CD4-positive, alpha-beta T cell (primary cell): ENCODE measurements around the gene SSNA1. TPM values are rescaled to one million over a fixed set of nuclear protein-coding genes. Genes with fewer than 3 reads are reported as not detected.

Source experiments
- ATAC-seq: fragments of 200-7000 bp; cut with Tn5 transposase; one replicate; pipeline ENCODE4 v1.10.0; 2022; ENCODE audit warnings: mild to moderate bottlenecking; ENCODE audit not compliant: poor library complexity
- CTCF ChIA-PET: fragments of 350-600 bp; sonication (Branson Sonifier 250); formaldehyde crosslinking; loops from one replicate; lab custom pipeline; 2021; ENCODE audit warnings: antibody characterized with exemption, inconsistent platforms; lab: Charles Lee
- POLR2A ChIA-PET: fragments of 350-600 bp; sonication (Branson Sonifier 250); formaldehyde crosslinking; loops from one replicate; lab custom pipeline; 2021; ENCODE audit warnings: antibody characterized with exemption, inconsistent platforms; lab: Charles Lee
- DNase-seq, 14 experiments: peaks; one replicate each; pipeline ENCODE4 v3.0.0-alpha.2; 2013 to 2020; ENCODE audit warnings: mixed read lengths in 2 of 14
- H3K27ac ChIP-seq, 2 donors: one replicate each; pipeline versions ENCODE4 v1.5.1 to v1.7.0; 2013; ENCODE audit warnings: low read length in 2 of 2, low read depth in 1 of 2, mild to moderate bottlenecking in 1 of 2
- H3K27me3 ChIP-seq, 2 experiments: 1 replicate in 1 of 2; 2 replicates in 1 of 2; pipeline versions ENCODE4 v1.6.1 to v1.7.0; 2013; ENCODE audit warnings: low read length in 2 of 2, control low read depth in 1 of 2, mild to moderate bottlenecking in 1 of 2, moderate library complexity in 1 of 2; ENCODE audit not compliant: insufficient read depth in 2 of 2, control insufficient read depth in 1 of 2
- H3K36me3 ChIP-seq: one replicate; pipeline ENCODE4 v1.6.1; 2013; ENCODE audit warnings: low read length, control low read depth; ENCODE audit not compliant: insufficient read depth
- H3K4me1 ChIP-seq: one replicate; pipeline ENCODE4 v1.6.1; 2013; ENCODE audit warnings: low read length, control low read depth; ENCODE audit not compliant: insufficient read depth
- H3K4me3 ChIP-seq: one replicate; pipeline ENCODE4 v1.5.1; 2013; ENCODE audit warnings: mild to moderate bottlenecking, low read length, moderate library complexity
- H3K9me3 ChIP-seq, 2 experiments: 1 replicate in 1 of 2; 2 replicates in 1 of 2; pipeline versions ENCODE4 v1.6.1 to v1.7.0; 2013; ENCODE audit warnings: low read length in 2 of 2, mild to moderate bottlenecking in 2 of 2, control low read depth in 1 of 2, moderate library complexity in 1 of 2; ENCODE audit not compliant: control insufficient read depth in 1 of 2, insufficient read depth in 1 of 2
- H3K27ac Mint-ChIP-seq: one replicate; pipeline ENCODE4 v1.8.0; 2020; ENCODE audit warnings: mixed read lengths
- H3K27me3 Mint-ChIP-seq: one replicate; pipeline ENCODE4 v1.8.0; 2021; ENCODE audit warnings: mixed read lengths
- H3K36me3 Mint-ChIP-seq: one replicate; pipeline ENCODE4 v1.8.0; 2021; ENCODE audit warnings: low read depth, mixed read lengths
- H3K4me1 Mint-ChIP-seq: one replicate; pipeline ENCODE4 v1.8.0; 2021; ENCODE audit warnings: low read depth, mixed read lengths
- H3K4me3 Mint-ChIP-seq: one replicate; pipeline ENCODE4 v1.8.0; 2020; ENCODE audit warnings: mild to moderate bottlenecking, mixed read lengths
- H3K9me3 Mint-ChIP-seq: one replicate; pipeline ENCODE4 v1.8.0; 2020; ENCODE audit warnings: mixed read lengths
- intact Hi-C, 2 experiments: fragments of 100-400 bp; cut with DNase I in 1 of 2; cut with micrococcal nuclease in 1 of 2; formaldehyde crosslinking; loops; one replicate each; pipeline versions ENCODE4 v1.15.1 to v1.9.0; 2023 to 2025; cut with DNase I, micrococcal nuclease
- total RNA-seq, 174 experiments: library from RNA in 2 of 174; stranded (reverse) in 2 of 174; gene quantifications; one replicate each; pipeline ENCODE4 v1.2.3 and lab custom pipeline; 2021 to 2026
- TF ChIP-seq, protein P1 (sequence below): fragments of 200-600 bp; IDR thresholded peaks from one replicate; pipeline ENCODE4 v1.8.0; 2022; ENCODE audit warnings: antibody characterized with exemption, mild to moderate bottlenecking

The SSNA1 gene
- total RNA-seq, 2 experiments from 2014 or later, result 30.1 to 30.5 TPM

DNA sequence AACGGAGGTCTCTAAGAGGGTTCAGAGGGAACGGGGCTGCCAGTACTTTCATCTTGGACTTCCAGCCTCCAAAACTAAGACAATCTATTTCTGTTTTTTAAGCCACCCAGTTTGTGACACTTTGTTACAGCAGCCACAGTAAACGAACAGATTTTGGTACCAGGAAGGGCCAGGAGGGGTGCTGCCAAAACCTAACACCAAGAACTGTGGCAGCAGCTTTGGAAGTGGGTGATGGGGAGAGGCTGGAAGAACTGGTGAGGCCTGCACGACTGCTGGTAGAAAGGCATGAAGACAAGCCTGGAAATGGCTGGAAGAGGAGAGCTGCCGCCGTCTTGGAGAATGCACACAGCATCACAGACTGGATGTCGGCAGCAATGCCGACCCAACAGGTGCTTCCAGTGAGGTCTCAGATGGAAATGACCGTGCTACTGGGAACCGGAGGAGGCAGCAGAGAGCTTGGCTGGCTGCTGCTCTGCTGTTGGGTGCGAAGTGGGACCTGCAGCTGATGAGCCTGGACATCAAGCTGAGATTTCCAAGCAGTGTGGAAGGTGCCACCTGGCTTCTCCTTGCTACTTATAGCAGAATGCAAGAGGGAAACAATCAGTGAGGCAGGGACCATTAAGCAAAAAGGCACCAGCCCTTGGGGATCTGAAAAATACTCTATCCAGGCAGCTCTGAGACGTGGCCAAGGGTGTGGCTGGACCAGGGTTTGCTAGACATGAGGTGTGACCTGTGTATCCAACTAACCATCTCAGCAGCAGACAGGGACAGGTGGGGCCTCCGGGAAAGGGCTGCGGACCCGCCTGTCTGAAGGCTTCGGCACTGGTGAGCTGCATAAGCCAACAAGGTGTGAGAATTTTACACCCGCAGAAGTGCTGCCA lies 11.9 kb upstream of the SSNA1 start:
- peaks cover 4% of the 10 kb centered on the region for H3K4me1 Mint-ChIP-seq
- H3K4me3 ChIP-seq, result no peak overlapping the region
- peaks cover 25% of the 10 kb centered on the region for H3K36me3 Mint-ChIP-seq
- H3K4me3 Mint-ChIP-seq, result no peak overlapping the region
- H3K27me3 ChIP-seq, result peaks cover 19 to 22% of the 10 kb centered on the region in 2 experiments
- peak; percentile 62 for ATAC-seq
- POLR2A ChIA-PET, result interaction anchor here (0.6 to 1.3 kb wide), 3 partner anchors 11 to 122 kb away, joined by 3 read pairs; partner anchors contain the start of gene MAN1B1
- H3K27ac Mint-ChIP-seq, result no peak overlapping the region
- CTCF ChIA-PET, result interaction anchor here (0.6 to 1.5 kb wide), 5 partner anchors 24 to 60 kb away, joined by 3 read pairs; partner anchors contain the start of gene TPRN
- H3K9me3 ChIP-seq, result peaks cover 0 to 12% of the 10 kb centered on the region in 2 experiments
- TF ChIP-seq, protein P1, sequence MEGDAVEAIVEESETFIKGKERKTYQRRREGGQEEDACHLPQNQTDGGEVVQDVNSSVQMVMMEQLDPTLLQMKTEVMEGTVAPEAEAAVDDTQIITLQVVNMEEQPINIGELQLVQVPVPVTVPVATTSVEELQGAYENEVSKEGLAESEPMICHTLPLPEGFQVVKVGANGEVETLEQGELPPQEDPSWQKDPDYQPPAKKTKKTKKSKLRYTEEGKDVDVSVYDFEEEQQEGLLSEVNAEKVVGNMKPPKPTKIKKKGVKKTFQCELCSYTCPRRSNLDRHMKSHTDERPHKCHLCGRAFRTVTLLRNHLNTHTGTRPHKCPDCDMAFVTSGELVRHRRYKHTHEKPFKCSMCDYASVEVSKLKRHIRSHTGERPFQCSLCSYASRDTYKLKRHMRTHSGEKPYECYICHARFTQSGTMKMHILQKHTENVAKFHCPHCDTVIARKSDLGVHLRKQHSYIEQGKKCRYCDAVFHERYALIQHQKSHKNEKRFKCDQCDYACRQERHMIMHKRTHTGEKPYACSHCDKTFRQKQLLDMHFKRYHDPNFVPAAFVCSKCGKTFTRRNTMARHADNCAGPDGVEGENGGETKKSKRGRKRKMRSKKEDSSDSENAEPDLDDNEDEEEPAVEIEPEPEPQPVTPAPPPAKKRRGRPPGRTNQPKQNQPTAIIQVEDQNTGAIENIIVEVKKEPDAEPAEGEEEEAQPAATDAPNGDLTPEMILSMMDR, result no peak
- intact Hi-C loops, result loop anchor here in 1 of 2 experiments (10.0 kb wide), 1 partner anchor 52 kb away; no protein-coding TSS in a partner anchor
- H3K27me3 Mint-ChIP-seq, result no peaks in the 10 kb centered on the region
- H3K4me1 ChIP-seq, result peaks cover 19% of the 10 kb centered on the region
- peak in 5 of 14 experiments; percentile 20 to 61 (median 34) for DNase-seq
- H3K27ac ChIP-seq, result no peak overlapping the region
- no peaks in the 10 kb centered on the region for H3K9me3 Mint-ChIP-seq
- H3K36me3 ChIP-seq, result peaks cover 30% of the 10 kb centered on the region

DNA sequence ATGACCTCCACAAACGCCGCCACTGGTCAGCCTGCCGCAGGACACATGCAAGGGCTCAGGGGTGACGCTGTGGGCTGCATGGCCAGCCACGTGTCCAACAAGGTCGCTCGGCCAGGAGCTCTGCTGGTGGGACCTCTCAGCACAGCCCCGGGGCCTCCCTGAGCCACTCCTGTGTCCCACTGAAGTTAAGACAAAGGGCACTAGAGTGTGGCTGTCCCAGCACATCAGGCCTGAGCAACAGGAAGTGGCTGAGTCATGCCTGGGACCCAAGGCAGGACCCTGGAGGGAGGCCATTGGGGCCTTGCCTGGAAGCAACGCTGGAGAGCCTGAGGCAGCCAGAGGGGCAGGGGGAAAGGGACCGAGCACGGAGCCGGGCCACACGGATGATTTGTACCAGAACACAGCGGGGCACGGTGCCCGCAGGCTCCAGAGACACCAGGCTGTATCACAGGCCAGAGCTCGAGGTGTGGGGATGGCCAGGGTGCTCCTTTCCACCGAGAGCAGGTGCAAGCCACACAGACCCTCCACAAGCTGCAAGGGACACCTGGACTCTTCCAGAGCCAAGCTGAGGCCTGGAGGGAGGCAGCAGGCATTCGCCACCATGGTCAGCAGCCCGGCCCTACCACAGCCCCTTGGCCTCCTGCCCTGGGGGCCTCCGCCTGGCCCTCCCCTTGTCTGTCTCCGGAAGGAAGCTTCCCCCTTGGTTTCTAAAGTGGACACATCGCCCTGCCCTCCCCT lies 10.1 kb upstream of the SSNA1 start:
- H3K9me3 ChIP-seq, result no peaks in the 10 kb centered on the region
- Mint-ChIP-seq H3K4me3 (peak overlapping the region; percentile 30), H3K36me3 (peaks cover 42% of the 10 kb centered on the region), H3K27ac (no peak overlapping the region), H3K27me3 (no peaks in the 10 kb centered on the region), H3K9me3 (no peaks in the 10 kb centered on the region), H3K4me1 (peaks cover 4% of the 10 kb centered on the region)
- DNase-seq, result no peak
- CTCF ChIA-PET, result no interaction called here
- H3K27me3 ChIP-seq, result peaks cover 5% of the 10 kb centered on the region in 2 experiments
- peaks cover 19% of the 10 kb centered on the region for H3K4me1 ChIP-seq
- no peak for ATAC-seq
- POLR2A ChIA-PET, result no interaction called here
- H3K36me3 ChIP-seq, result peaks cover 48% of the 10 kb centered on the region
- intact Hi-C loops, result loop anchor here in 1 of 2 experiments (10.0 kb wide), 1 partner anchor 54 kb away; no protein-coding TSS in a partner anchor
- H3K4me3 ChIP-seq, result no peak overlapping the region
- H3K27ac ChIP-seq, result no peak overlapping the region
- TF ChIP-seq, protein P1, result no peak

DNA sequence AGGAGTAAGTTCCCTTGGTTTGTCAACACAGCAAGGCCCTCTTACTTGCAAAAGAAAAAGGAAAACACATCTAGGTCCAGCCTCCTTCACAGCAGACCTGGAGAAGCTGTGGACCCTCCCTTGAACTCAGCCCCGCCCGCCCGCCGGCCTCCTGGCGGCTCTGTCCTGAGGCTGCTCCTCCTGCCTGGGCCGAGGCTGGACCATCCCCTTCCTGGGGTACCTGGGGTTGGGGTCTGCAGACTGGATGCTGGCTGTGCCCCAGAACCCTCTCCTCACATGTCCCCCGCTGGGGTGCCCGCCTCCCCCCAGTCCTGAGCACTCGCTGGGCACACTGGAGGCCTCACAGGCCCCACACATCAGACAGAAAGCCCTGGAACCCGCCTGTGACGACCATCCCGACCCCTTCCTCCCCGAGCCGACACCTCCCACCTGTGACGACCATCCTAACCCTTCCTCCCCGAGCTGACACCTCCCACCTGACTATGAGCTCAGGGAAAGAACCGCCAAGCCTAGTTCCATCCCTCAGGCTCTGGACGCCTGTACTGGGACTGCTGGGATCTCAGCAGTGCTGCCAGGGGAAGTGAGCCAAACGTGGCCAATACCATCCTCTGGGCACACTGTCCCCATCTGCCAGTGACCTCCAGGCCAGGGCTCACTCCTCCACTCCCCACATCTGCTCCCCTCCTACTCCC lies 9.4 kb upstream of the SSNA1 start:
- Histone ChIP-seq H3K4me1 (peaks cover 16% of the 10 kb centered on the region), H3K27ac (no peak overlapping the region), H3K27me3 (peaks cover 0 to under 1% of the 10 kb centered on the region in 2 experiments), H3K4me3 (no peak overlapping the region), H3K36me3 (peaks cover 55% of the 10 kb centered on the region), H3K9me3 (no peaks in the 10 kb centered on the region)
- Mint-ChIP-seq H3K4me3 (no peak overlapping the region), H3K4me1 (peaks cover 5% of the 10 kb centered on the region), H3K36me3 (peaks cover 49% of the 10 kb centered on the region), H3K27ac (no peak overlapping the region), H3K9me3 (no peaks in the 10 kb centered on the region), H3K27me3 (no peaks in the 10 kb centered on the region)
- intact Hi-C loops, result loop anchor here in 1 of 2 experiments (10.0 kb wide), 1 partner anchor 54 kb away; no protein-coding TSS in a partner anchor
- ATAC-seq (no peak), DNase-seq (no peak)
- ChIA-PET POLR2A (no interaction called here), CTCF (interaction anchor here (1.8 kb wide), 1 partner anchor 83 kb away, joined by 3 read pairs; no protein-coding TSS in a partner anchor)
- TF ChIP-seq, protein P1, result no peak
